HG02970 (cell line): ENCODE results near the gene HDAC11.
"Not testable (repeated sequence)": the region's sequence is repeated elsewhere in the genome, so short reads cannot be mapped to it uniquely, and the experiment has no call there.

Experiments used
- ATAC-seq: cut with Tn5 transposase; IDR thresholded peaks from one replicate; pipeline ENCODE4 v1.9.1; 2021; ENCODE audit warnings: mild to moderate bottlenecking, moderate library complexity, moderate number of reproducible peaks; ENCODE audit not compliant: unreplicated experiment, low FRiP score

The HDAC11 gene

GRCh38 chr3:13491206-13491974 is 11.3 kb downstream of the HDAC11 start:
- ATAC-seq: no peak

GRCh38 chr3:13492048-13492447 is 11.9 kb downstream of the HDAC11 start:
- no peak for ATAC-seq

DNA sequence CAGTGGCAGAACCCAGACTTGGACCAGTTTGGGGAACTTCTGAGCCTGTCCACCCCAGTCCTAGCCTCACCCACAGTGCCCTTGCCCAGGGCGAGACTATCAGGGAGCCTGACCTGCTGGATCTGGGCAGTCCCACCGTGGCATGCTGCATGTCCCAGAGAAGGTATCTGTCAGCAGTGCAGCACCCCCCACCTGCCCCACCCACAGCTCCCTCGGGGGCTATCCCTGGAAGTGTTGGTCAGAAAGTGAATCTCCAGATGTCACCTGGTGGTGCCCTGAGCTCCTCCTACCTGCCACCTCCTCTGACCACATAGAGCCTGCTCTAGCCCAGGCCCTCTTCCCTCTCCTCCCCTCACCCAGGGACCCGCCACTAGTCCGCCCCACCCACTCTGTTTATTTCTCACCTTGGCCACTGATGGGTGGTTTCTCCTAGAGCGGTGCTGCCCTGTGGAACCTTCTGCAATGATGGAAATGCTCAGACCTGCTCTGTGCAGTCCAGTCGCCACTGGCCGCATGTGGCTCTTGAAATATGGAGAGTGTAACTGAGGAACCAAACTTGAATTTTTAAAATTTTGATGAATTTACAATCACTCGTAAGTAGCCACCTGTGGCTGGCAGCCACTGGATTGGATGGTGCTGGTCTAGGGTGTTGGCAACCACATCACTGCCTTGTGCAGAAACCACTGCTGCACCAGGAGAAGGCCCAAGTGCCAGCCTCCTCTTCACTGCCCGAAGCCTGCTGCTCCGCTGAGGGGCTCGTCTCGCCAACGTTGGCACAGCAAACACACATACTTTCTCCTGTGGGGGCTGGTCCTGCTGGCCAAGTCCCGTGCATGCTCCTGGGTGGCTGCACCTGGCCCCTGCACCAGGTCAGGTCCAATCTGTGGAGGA is 13.1 kb downstream of the HDAC11 start:
- ATAC-seq: no peak

DNA sequence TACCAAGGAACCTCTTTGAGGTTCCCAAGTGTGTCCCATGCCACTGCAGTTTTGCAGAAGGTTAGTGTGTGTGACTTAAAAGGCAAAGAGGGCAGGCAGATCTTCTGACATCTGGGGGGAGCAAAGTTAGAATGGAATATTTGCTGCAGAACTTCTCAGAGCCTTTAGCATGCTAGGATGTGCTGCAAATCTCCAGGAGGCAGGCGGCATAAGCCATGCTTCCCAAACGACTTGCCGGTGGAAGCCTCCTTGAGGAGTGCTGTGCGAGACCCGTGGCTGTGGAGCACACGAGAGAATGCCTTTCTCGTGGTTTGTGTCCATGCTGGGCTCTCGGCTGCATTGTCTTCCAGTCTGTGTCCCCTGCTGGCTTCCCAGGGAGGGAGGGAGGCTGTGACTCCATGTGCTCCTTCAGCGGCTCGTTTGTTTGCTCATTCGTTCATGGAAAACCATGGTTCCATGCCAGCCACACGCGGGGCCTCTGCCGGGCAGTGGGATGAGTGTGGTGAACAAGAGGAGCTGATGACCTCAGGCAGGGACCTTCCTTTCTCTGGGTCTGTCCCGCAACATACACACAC is 13.8 kb downstream of the HDAC11 start:
- ATAC-seq: no peak

DNA sequence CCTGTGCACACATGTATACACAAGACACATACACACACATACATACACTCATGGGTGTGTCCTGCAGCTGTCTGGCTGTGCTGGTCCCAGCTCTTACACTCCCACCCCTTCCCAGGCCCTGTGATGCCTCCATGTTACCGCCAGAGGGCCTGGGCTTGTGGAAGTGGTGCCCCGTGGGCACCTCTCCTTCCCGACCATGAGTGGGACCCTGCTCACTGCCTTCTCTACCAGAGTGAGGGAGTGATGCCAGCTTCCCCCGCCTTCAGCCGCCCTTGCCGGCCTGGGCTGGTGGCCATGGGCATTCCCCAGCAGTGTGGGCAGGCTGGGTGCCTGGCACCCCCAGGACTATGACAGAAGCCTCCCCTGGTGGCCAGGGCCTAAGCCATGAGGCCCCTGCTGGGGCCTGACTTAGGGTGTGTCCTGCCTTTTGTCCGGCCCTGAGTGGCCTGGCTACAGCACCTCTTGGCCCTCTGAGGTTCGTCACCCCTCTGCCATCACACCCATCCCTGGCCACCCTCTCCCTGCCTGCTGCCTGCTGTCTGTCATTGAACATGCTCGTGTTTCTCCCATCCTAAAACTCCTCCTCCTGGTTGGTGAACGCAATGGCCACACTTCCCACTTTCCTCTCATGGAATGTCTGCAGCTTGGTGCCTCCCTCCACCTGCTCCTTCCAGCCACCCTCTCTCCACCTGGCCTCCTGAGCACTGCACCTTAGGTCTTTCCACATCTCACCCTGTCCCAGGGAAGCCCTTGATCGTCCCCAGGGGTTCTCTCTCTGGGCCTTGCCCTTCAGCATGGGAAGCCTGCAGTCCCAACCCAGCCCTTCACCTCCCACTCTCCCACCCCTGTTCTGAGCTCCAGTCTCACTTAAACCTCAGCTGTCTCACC is 14.6 kb downstream of the HDAC11 start:
- ATAC-seq: no peak

- no peak for ATAC-seq
These were observed 15.3 kb downstream of the HDAC11 start for GRCh38 chr3:13495351-13495813.

DNA sequence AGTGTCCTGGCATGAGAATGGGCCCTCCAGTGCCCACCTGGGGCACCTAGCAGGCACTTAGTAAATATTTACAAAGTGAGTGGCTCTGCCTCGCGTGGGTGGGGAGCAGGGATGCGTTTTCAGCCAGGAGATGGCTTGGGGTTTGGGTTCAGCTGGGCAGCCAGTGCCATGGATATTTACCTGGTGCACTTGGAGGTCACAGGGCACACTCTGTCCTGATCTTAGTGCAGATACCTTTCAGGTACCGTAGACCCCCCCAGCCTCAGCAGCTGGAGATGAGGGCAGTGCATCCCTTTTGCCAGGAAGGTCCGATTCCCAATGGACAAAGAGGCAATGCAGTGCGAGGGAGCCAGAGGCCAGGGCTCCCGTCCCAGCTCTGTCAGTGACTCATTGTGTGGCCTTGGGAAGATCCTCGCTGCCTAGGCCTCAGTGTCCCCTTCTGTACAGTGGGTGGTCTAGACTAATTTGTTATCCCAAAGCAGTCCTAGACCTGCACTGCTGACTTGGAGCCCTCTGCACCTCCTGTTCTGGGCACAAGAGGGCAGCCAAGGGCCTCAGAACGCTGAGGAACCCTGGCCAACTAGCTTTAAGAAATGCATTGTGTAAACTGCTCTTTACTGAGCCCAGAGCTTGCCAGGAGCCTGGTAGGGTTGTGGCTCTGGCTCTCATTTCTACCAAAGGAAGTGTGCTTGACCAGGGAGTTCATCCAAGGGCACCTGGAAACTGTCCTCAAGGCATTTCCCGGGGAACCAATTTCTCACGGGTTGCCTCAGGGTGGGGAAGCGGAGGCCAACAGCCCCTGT is 16.0 kb downstream of the HDAC11 start:
- ATAC-seq: peak; percentile 58

- no peak for ATAC-seq
These were observed 16.8 kb downstream of the HDAC11 start for GRCh38 chr3:13496879-13497278.

- no peak for ATAC-seq
These were observed 17.3 kb downstream of the HDAC11 start for GRCh38 chr3:13497386-13497785.

- ATAC-seq: no peak
These were observed 18.4 kb downstream of the HDAC11 start for GRCh38 chr3:13498354-13499060.

GRCh38 chr3:13499246-13499645 is 19.1 kb downstream of the HDAC11 start:
- not testable (repeated sequence) for ATAC-seq

DNA sequence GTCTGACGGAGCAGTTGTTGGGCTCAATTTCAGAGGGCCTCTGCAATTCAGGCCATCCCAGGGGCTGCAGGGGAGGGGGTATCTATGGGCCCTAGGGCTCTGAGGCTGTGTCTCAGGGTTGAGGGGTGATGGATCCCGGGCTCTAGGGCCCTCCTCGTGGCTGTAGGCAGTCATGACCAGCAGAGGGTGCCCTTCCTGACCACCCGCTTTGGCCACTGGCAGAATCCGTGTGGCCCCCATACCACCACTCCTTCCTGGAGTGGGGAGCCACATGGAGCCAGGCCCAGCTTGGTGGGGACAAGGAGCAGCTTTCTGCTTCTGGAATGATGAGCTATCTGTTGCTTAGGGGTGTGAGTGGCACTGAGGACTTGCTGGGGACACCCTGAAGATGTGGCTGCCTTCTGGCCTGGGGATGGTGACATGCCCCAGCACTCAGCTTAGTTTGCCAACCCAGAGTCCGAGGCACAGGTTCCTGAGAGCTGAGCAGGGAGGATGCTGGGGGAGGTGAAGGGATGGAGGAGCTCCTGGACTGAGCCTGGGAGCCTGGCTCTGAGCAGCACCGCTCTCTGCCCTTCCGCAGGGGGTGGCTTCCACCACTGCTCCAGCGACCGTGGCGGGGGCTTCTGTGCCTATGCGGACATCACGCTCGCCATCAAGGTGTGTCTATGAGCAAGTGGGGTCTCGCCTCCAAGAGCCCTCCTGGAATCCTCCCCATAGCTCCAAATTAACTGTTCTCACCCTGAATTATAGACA is 20.2 kb downstream of the HDAC11 start:
- ATAC-seq: no peak

DNA sequence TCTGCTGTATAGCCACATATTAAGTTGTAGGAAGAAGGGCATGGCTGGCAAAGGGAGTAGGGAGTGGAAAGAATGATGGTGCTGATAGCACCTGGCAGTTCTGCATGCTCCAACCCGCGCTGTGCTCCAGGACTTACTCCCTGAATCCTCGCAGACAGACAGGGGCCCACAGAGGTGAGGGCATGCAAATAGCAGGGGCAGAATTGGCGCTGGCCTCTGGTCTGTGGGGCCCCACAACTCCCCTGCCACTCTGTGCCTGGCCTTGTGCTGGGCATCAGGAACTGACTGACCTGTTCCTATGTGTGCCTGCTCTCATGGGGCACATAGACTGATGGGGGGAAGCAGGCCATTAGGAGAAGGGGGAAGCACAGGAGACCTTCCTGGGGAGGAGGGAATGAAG is 20.9 kb downstream of the HDAC11 start:
- ATAC-seq: no peak

DNA sequence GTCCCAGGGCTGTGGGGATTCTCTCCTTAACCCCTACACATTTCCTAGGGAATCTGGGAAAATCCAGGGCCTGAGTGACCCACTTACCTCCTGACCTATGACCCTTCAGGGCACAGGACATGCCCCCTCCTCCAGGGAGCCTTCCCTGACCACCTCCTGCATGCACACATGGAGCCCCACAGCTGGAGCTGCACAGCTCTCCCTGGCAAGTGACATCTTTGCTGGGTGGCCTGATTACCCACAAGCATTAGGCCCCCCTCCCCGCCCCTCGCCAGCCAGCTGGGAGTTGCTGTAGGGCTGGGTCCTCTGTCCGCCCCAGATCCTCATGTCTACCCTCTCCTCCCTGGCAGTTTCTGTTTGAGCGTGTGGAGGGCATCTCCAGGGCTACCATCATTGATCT is 21.4 kb downstream of the HDAC11 start:
- no peak for ATAC-seq

GRCh38 chr3:13501958-13502790 is 22.1 kb downstream of the HDAC11 start:
- no peak for ATAC-seq

DNA sequence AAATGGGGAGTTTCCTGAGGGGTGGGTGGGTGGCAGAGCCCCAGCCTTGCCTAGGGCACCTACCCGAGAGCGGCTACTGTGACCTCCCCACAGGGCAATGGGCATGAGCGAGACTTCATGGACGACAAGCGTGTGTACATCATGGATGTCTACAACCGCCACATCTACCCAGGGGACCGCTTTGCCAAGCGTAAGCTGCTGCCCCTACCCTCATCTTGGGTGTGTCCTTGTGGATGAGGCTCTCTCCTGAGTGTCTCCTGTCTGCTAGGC is 22.6 kb downstream of the HDAC11 start:
- ATAC-seq: no peak

GRCh38 chr3:13504161-13504831 is 24.2 kb downstream of the HDAC11 start:
- no peak for ATAC-seq
